HCT116 (cell line): ENCODE data around the gene TEF. TPM values are rescaled to one million over a fixed set of nuclear protein-coding genes. Genes with fewer than 3 reads are reported as not detected.

ENCODE experiments used
- ATAC-seq: fragments of 200-7000 bp; cut with Tn5 transposase; 2 replicates; pipeline ENCODE4 v1.9.1; 2020; ENCODE audit warnings: mild to moderate bottlenecking, moderate library complexity
- BruUV-seq: library from RNA; stranded (reverse); fragments of 400-500 nt; replicated peaks from 2 replicates; lab custom pipeline; 2021; lab: Mats Ljungman, UMichigan
- CTCF ChIA-PET: fragments of 300-600 bp; sonication (Branson Sonifier 250); formaldehyde crosslinking; loops from one replicate; lab custom pipeline; 2021; ENCODE audit warnings: antibody characterized with exemption; lab: Charles Lee
- POLR2A ChIA-PET: fragments of 300-600, 350-600 bp; sonication (Branson Sonifier 250); formaldehyde crosslinking; loops from one replicate; lab custom pipeline; 2021; ENCODE audit warnings: antibody characterized with exemption; lab: Charles Lee
- RAD21 ChIA-PET, 2 experiments: fragments of 300-600 bp; sonication (Branson Sonifier 250); formaldehyde crosslinking; loops; one replicate each; lab custom pipeline; 2023; ENCODE audit warnings: low total read pairs in 2 of 2; ENCODE audit not compliant: uncharacterized antibody in 2 of 2, unreplicated experiment in 2 of 2, low non-redundant PET in 1 of 2; lab: Charles Lee
- DNase-seq: peaks from one replicate; pipeline ENCODE4 v3.0.0-alpha.2; 2010; ENCODE audit warnings: low read depth, low spot score
- H2AFZ ChIP-seq: fragments of 200-600 bp; shearing (Covaris generic), sonication (generic); 2 replicates; pipeline ENCODE4 v1.6.1; 2017; ENCODE audit warnings: low read depth, mixed run types, mixed read lengths, antibody characterized with exemption, low read length; ENCODE audit not compliant: poor library complexity, severe bottlenecking
- H3K27ac ChIP-seq: 2 replicates; pipeline ENCODE4 v1.5.1; 2012; ENCODE audit warnings: low read depth, low read length
- H3K27me3 ChIP-seq: fragments of 200-600 bp; sonication (generic); 2 replicates; pipeline ENCODE4 v1.6.1; 2016; ENCODE audit warnings: mixed run types, low read length, mixed read lengths; ENCODE audit not compliant: insufficient read depth
- H3K36me3 ChIP-seq, 2 experiments: fragments of 200-500 bp in 1 of 2; fragments of 200-600 bp in 1 of 2; sonication (Bioruptor generic) in 1 of 2; sonication (generic) in 1 of 2; 2 replicates each; pipeline versions ENCODE4 v1.5.1 to v1.6.1; 2014 to 2016; ENCODE audit warnings: low read length in 2 of 2, inconsistent platforms in 1 of 2, mixed read lengths in 1 of 2, mixed run types in 1 of 2; ENCODE audit not compliant: insufficient read depth in 2 of 2, control insufficient read depth in 1 of 2
- H3K4me1 ChIP-seq, 2 experiments: fragments of 200-600 bp in 1 of 2; sonication (generic) in 1 of 2; 2 replicates each; pipeline versions ENCODE4 v1.5.1 to v1.6.1; 2012 to 2017; ENCODE audit warnings: low read length in 2 of 2, inconsistent platforms in 1 of 2, mild to moderate bottlenecking in 1 of 2, mixed read lengths in 1 of 2, mixed run types in 1 of 2, moderate library complexity in 1 of 2; ENCODE audit not compliant: insufficient read depth in 2 of 2, control insufficient read depth in 1 of 2
- H3K4me2 ChIP-seq: fragments of 200-600 bp; sonication (generic); 2 replicates; pipeline ENCODE4 v1.6.1; 2017; ENCODE audit warnings: mixed run types, low read length, mixed read lengths
- H3K4me3 ChIP-seq, 2 experiments: fragments of 200-600 bp in 1 of 2; sonication (generic) in 1 of 2; replicated peaks in 1 of 2; 2 replicates each; pipeline ENCODE4 v1.5.1; 2011 to 2016; ENCODE audit warnings: low read length in 2 of 2, control low read depth in 1 of 2, low read depth in 1 of 2, mild to moderate bottlenecking in 1 of 2, mixed read lengths in 1 of 2, mixed run types in 1 of 2
- H3K79me2 ChIP-seq: fragments of 200-600 bp; sonication (generic); 2 replicates; pipeline ENCODE4 v1.6.1; 2017; ENCODE audit warnings: mild to moderate bottlenecking, mixed run types, low read length, moderate library complexity, mixed read lengths; ENCODE audit not compliant: insufficient read depth
- H3K9ac ChIP-seq: fragments of 200-600 bp; sonication (generic); 2 replicates; pipeline ENCODE4 v1.6.1; 2016; ENCODE audit warnings: low read length, mixed read lengths
- H3K9me2 ChIP-seq: fragments of 200-600 bp; sonication (generic), shearing (Covaris generic); 2 replicates; pipeline ENCODE4 v1.6.1; 2017; ENCODE audit warnings: mixed run types, mild to moderate bottlenecking, moderate library complexity; ENCODE audit not compliant: insufficient read depth
- H3K9me3 ChIP-seq, 2 experiments: fragments of 200-500 bp in 1 of 2; fragments of 200-600 bp in 1 of 2; sonication (Bioruptor generic) in 1 of 2; sonication (generic) in 1 of 2; 2 replicates each; pipeline ENCODE4 v1.6.1; 2014 to 2017; ENCODE audit warnings: low read length in 2 of 2, mixed read lengths in 2 of 2, inconsistent platforms in 1 of 2, low read depth in 1 of 2, mild to moderate bottlenecking in 1 of 2, mixed run types in 1 of 2, moderate library complexity in 1 of 2; ENCODE audit not compliant: control insufficient read depth in 1 of 2, insufficient read depth in 1 of 2
- H4K20me1 ChIP-seq: fragments of 200-600 bp; sonication (generic), shearing (Covaris generic); 2 replicates; pipeline ENCODE4 v1.6.1; 2017; ENCODE audit warnings: mixed run types, mild to moderate bottlenecking, moderate library complexity; ENCODE audit not compliant: insufficient read depth
- CTCF ChIP-seq, 3 experiments: fragments of 200-600 bp in 1 of 3; sonication (generic) in 1 of 3; IDR thresholded peaks in 2 of 3; conservative IDR thresholded peaks in 1 of 3; 2 replicates each; pipeline ENCODE4 v1.5.1; 2012 to 2017; ENCODE audit warnings: low read depth in 2 of 3, low read length in 2 of 3, antibody characterized with exemption in 1 of 3, borderline replicate concordance in 1 of 3, control low read depth in 1 of 3, mild to moderate bottlenecking in 1 of 3, mixed read lengths in 1 of 3, mixed run types in 1 of 3, moderate library complexity in 1 of 3; ENCODE audit not compliant: insufficient read depth in 1 of 3
- EGR1 ChIP-seq: IDR thresholded peaks from 2 replicates; pipeline ENCODE4 v1.6.1; 2012; ENCODE audit warnings: low read depth
- EZH2 ChIP-seq: fragments of 200-600 bp; sonication (generic); IDR thresholded peaks from 2 replicates; pipeline ENCODE4 v1.6.1; 2017; ENCODE audit warnings: antibody characterized with exemption, mixed run types
- EZH2phosphoT487 ChIP-seq: fragments of 200-600 bp; IDR thresholded peaks from 2 replicates; pipeline ENCODE4 v1.6.1; 2018; ENCODE audit warnings: antibody characterized with exemption, borderline replicate concordance
- POLR2A ChIP-seq: IDR thresholded peaks from 2 replicates; pipeline ENCODE4 v1.7.0; 2011; ENCODE audit warnings: borderline replicate concordance; ENCODE audit not compliant: insufficient read depth, insufficient read length; ENCODE audit errors: extremely low read depth
- RAD21 ChIP-seq: IDR thresholded peaks from 2 replicates; pipeline ENCODE4 v1.6.1; 2012; ENCODE audit warnings: low read depth, mild to moderate bottlenecking
- SIN3A ChIP-seq: IDR thresholded peaks from 2 replicates; pipeline ENCODE4 v1.6.1; 2012; ENCODE audit warnings: low read depth
- YY1 ChIP-seq: IDR thresholded peaks from 2 replicates; pipeline ENCODE4 v1.6.1; 2011; ENCODE audit warnings: low read length, low read depth, moderate library complexity, mild to moderate bottlenecking; ENCODE audit not compliant: insufficient replicate concordance; ENCODE audit errors: extremely low read depth
- ZBTB33 ChIP-seq: IDR thresholded peaks from 2 replicates; pipeline ENCODE4 v1.6.1; 2011; ENCODE audit warnings: mild to moderate bottlenecking, low read length, moderate library complexity; ENCODE audit not compliant: insufficient replicate concordance; ENCODE audit errors: extremely low read depth
- intact Hi-C: fragments of 100-400 bp; cut with micrococcal nuclease; formaldehyde crosslinking; loops from 2 replicates; pipeline ENCODE4 v1.10.0; 2022
- total RNA-seq: library from RNA; stranded (reverse); gene quantifications from one replicate; pipeline ENCODE4 v1.2.1, GENCODE V29; 2021; ENCODE audit not compliant: unreplicated experiment

The TEF gene
- total RNA-seq, 1 experiment from 2014 or later = 16.5 TPM

- POLR2A ChIA-PET = interaction anchor here (1.0 to 5.0 kb wide), 6 partner anchors 17 to 159 kb away, joined by 3 to 57 read pairs (median 7); partner anchors contain the start of genes ACO2, PHF5A, RANGAP1 and TEF
- H3K4me2 ChIP-seq = peak overlapping the region; percentile 99
- TSS peak; percentile 50 for BruUV-seq
- no peaks in the 10 kb centered on the region for H3K27me3 ChIP-seq
- TF ChIP-seq EZH2phosphoT487 (no peak), YY1 (no peak), POLR2A (no peak), SIN3A (no peak), ZBTB33 (no peak), EGR1 (no peak), CTCF (IDR thresholded peaks at IDR 0.05 in 2 of 3, conservative IDR thresholded peaks at IDR 0.05 in 1 of 3; ENCODE audit: borderline replicate concordance in 1 of 3, insufficient read depth in 1 of 3, low read depth in 2 of 3, low read length in 2 of 3) (no peak), RAD21 (no peak), EZH2 (no peak)
- peak overlapping the region; percentile 96 for H3K9ac ChIP-seq
- ATAC-seq = no peak
- H3K9me2 ChIP-seq = no peaks in the 10 kb centered on the region
- RAD21 ChIA-PET = no interaction called here
- no peaks in the 10 kb centered on the region for H3K9me3 ChIP-seq
- no peak overlapping the region for H2AFZ ChIP-seq
- CTCF ChIA-PET = interaction anchor here (0.8 to 1.8 kb wide), 3 partner anchors 42 to 72 kb away, joined by 3 to 6 read pairs (median 5); no protein-coding TSS in a partner anchor
- peaks cover 60% of the 10 kb centered on the region for H3K79me2 ChIP-seq
- no peak for DNase-seq
- H3K4me1 ChIP-seq = peaks cover 5 to 29% of the 10 kb centered on the region in 2 experiments; a peak in 3 of 4 replicates
- H3K4me3 ChIP-seq = peak overlapping the region; percentile 93 to 94
- intact Hi-C loops = loop anchor here (2.0 to 10.0 kb wide), 2 partner anchors 71 to 351 kb away; partner anchors contain the start of gene EP300
- peak overlapping the region; percentile 100 for H3K27ac ChIP-seq
- H3K36me3 ChIP-seq = peaks cover 5 to 14% of the 10 kb centered on the region in 2 experiments; a peak in 2 of 4 replicates
- H4K20me1 ChIP-seq = no peaks in the 10 kb centered on the region
Observed at GRCh38 chr22:41445129-41446056, 63.7 kb downstream of the TEF start.
